Breast epithelium (tissue), 4 donors: ENCODE data around the gene FTH1. TPM values are rescaled to one million over a fixed set of nuclear protein-coding genes. Genes with fewer than 3 reads are reported as not detected.

Experiments used
- DNase-seq, 2 donors: peaks; one replicate each; pipeline ENCODE4 v3.0.0-alpha.2; 2019; ENCODE audit warnings: low spot score in 2 of 2
- H3K27ac ChIP-seq, 2 donors: fragments of 200-600 bp; sonication (generic) in 1 of 2; one replicate each; pipeline ENCODE4 v1.5.1; 2016 to 2019; ENCODE audit warnings: mild to moderate bottlenecking in 1 of 2
- H3K27me3 ChIP-seq, 2 donors: fragments of 200-600 bp; sonication (generic) in 1 of 2; one replicate each; pipeline versions ENCODE4 v1.5.1 to v1.6.0; 2017 to 2019; ENCODE audit warnings: control low read depth in 1 of 2, mild to moderate bottlenecking in 1 of 2
- H3K36me3 ChIP-seq: fragments of 200-600 bp; one replicate; pipeline ENCODE4 v1.5.1; 2019
- H3K4me1 ChIP-seq, 2 donors: fragments of 200-600 bp; sonication (generic); one replicate each; pipeline ENCODE4 v1.5.1; 2016 to 2019; ENCODE audit warnings: control low read depth in 1 of 2
- H3K4me3 ChIP-seq, 3 donors: fragments of 200-600 bp; sonication (generic); 1 replicate in 2 of 3; 2 replicates in 1 of 3; pipeline ENCODE4 v1.5.1; 2016 to 2019; ENCODE audit warnings: mild to moderate bottlenecking in 3 of 3, moderate library complexity in 2 of 3
- H3K9me3 ChIP-seq, 2 donors: fragments of 200-600 bp; sonication (generic) in 1 of 2; one replicate each; pipeline ENCODE4 v1.5.1; 2016 to 2019; ENCODE audit warnings: control low read depth in 1 of 2
- POLR2A ChIP-seq: fragments of 450-650 bp; IDR thresholded peaks from one replicate; pipeline ENCODE4 v1.6.1; 2016; ENCODE audit warnings: antibody characterized with exemption, mild to moderate bottlenecking, moderate library complexity
- POLR2AphosphoS5 ChIP-seq, 3 donors: sonication (generic); formaldehyde crosslinking; IDR thresholded peaks; one replicate each; pipeline ENCODE4 v1.6.1; 2017; ENCODE audit warnings: antibody characterized with exemption in 3 of 3
- intact Hi-C: fragments of 100-400 bp; cut with DNase I; formaldehyde crosslinking; loops from one replicate; pipeline ENCODE4 v1.15.1; 2023; ENCODE audit warnings: low total_unique reads
- total RNA-seq, 3 donors: library from RNA; depleted of rRNA; stranded (reverse); fragments of >200 nt; gene quantifications; one replicate each; pipeline ENCODE4 v1.1.0, GENCODE V29; 2016
- TF ChIP-seq, protein P1 (sequence below), 3 donors: fragments of 450-650 bp; IDR thresholded peaks; one replicate each; pipeline ENCODE4 v1.5.1; 2016 to 2017; ENCODE audit warnings: antibody characterized with exemption in 3 of 3, mild to moderate bottlenecking in 3 of 3, moderate library complexity in 3 of 3

Gene FTH1
- total RNA-seq, 3 donors from 2014 or later: 2,151 to 6,439 (median 3,491) TPM

DNA sequence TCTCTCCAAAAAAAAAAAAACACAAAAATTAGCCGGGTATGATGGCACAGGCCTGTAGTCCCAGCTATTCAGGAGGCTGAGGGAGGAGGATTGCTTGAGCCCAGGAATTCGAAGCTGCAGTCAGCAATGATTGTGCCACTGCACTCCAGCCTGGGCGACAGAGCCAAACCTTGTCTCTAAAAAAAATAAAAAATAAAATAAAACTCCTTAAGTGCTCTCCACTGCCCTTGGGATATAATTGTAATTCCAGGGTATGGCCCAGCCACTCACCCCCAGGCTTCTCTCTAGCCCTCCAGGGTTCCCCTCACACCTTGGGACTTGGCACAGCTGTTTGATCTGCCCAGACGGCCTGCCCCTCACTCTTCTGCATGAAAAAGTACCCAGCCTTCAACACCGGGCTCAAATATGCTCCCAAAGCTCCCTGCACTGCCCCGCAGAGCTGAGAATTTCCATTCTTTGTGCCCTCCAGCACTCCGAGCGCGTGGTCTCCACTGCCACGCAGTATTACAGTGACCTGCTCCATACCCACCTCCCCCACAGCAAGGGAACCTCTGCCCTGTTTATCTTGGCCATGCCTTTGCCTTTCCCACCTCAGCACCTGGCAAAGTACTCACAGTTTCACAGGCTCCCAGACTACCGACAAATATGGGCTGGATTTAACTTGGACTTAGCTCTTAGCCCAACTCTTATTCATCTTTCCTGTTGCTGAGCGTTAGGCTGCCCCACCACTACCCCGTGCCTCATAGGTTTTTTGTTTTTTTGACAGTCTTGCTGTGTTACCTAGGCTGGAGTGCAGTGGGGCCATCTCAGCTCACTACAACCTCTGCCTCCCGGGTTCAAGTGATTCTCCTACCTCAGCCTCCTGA lies 7.6 kb upstream of the FTH1 start:
- peak overlapping the region; percentile 93 to 100 for H3K27ac ChIP-seq
- H3K27me3 ChIP-seq: no peaks in the 10 kb centered on the region
- H3K36me3 ChIP-seq: no peaks in the 10 kb centered on the region
- no peaks in the 10 kb centered on the region for H3K9me3 ChIP-seq
- intact Hi-C loops: no loop called here
- peak in 1 of 3 donors; percentile 38 for TF ChIP-seq POLR2AphosphoS5 (IDR thresholded peaks at IDR 0.05)
- TF ChIP-seq, protein P1, sequence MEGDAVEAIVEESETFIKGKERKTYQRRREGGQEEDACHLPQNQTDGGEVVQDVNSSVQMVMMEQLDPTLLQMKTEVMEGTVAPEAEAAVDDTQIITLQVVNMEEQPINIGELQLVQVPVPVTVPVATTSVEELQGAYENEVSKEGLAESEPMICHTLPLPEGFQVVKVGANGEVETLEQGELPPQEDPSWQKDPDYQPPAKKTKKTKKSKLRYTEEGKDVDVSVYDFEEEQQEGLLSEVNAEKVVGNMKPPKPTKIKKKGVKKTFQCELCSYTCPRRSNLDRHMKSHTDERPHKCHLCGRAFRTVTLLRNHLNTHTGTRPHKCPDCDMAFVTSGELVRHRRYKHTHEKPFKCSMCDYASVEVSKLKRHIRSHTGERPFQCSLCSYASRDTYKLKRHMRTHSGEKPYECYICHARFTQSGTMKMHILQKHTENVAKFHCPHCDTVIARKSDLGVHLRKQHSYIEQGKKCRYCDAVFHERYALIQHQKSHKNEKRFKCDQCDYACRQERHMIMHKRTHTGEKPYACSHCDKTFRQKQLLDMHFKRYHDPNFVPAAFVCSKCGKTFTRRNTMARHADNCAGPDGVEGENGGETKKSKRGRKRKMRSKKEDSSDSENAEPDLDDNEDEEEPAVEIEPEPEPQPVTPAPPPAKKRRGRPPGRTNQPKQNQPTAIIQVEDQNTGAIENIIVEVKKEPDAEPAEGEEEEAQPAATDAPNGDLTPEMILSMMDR (IDR thresholded peaks at IDR 0.05): no peak
- DNase-seq: peak; percentile 60 to 74
- peaks cover 21 to 49% of the 10 kb centered on the region in 2 donors for H3K4me1 ChIP-seq
- H3K4me3 ChIP-seq: peak overlapping the region in 1 of 3 donors; percentile 18

DNA sequence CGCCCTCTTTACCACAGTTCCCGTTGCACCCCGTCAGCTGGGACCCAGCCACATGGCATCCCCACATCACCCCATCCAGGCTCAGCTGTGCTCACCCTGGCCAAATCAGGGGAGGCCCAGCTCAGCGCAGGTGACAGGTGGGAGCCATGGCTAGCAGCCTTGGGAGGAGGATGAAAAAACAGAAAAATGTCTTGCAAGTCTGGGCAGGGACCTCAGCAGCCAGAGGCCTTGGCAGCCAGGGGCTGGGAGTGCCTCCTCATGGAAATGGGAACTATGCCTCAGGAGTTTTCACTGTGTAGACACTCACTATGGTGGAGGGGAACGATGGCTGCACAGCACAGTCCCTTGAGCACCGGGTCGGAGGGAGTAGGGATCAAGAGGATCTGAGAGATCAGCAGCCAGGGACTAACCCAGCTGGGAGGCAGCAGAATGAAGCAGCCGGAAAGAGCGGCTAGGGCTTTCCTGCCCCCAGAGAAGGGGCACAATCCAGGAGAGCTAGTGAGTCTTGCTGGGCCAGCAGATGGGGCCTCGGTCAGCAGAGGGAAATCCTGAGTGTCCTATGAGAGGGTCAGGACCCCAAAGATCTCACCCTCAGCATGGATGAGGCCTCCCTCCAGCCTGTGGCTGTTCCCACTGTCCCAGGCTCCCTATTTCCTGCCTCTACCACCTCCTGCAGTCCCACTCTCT lies 6.2 kb upstream of the FTH1 start:
- intact Hi-C loops: no loop called here
- Histone ChIP-seq H3K4me1 (peaks cover 27 to 60% of the 10 kb centered on the region in 2 donors), H3K4me3 (peak overlapping the region in 1 of 3 donors; percentile 14), H3K27me3 (no peaks in the 10 kb centered on the region), H3K9me3 (no peaks in the 10 kb centered on the region), H3K36me3 (no peaks in the 10 kb centered on the region), H3K27ac (peak overlapping the region; percentile 93 to 100)
- peak; percentile 53 to 82 for DNase-seq
- TF ChIP-seq, protein P1 (IDR thresholded peaks at IDR 0.05): no peak
- TF ChIP-seq POLR2A: no peak
- TF ChIP-seq POLR2AphosphoS5 (IDR thresholded peaks at IDR 0.05): peak in 2 of 3 donors; percentile 41 to 48

DNA sequence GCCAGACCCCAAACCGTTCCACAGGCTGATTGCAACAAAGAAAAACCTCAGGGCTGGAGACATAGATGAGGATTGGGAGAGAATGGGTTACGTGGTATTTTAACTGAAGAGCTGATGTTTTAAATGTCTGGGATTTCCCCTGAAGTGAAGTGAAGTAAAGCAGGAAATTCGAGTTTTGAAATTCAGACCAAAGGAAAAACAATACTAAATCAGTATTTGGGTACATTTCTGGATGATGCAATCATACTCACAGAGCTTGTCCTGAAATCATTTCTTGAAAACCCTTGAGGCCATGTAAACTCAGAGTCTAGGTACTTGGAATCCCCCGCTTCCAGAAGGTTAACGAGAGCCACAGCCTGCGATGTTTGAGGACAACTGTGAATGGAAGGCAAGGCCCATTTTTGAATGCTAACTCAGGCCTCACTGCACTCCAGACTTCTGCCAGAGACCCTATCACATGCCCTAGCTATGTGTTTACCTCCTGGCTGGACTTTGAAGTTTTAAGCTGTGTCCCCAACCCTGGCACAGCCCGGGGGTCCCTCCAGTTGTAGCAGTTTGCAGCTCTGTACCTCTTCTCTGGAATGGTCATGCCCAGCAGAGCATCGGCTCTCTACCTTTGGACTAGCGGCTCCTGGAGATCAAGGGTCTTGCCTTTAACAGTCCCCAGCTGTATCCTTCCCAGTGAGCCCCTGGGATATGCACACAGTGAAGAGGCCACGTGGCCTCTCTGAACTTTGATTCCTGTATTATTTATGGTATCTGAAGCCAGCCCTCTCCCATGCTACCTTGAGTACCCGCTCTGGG lies 5.4 kb upstream of the FTH1 start:
- Histone ChIP-seq H3K27me3 (no peaks in the 10 kb centered on the region), H3K27ac (peak overlapping the region; percentile 93 to 100), H3K36me3 (no peaks in the 10 kb centered on the region), H3K9me3 (no peaks in the 10 kb centered on the region), H3K4me1 (peaks cover 30 to 60% of the 10 kb centered on the region in 2 donors), H3K4me3 (peak overlapping the region; percentile 26 to 47 (median 26))
- peak; percentile 51 to 72 for DNase-seq
- TF ChIP-seq POLR2AphosphoS5 (IDR thresholded peaks at IDR 0.05) (peak in 2 of 3 donors; percentile 51 to 79), POLR2A (peak; percentile 6)
- TF ChIP-seq, protein P1 (IDR thresholded peaks at IDR 0.05): no peak
- intact Hi-C loops: no loop called here

DNA sequence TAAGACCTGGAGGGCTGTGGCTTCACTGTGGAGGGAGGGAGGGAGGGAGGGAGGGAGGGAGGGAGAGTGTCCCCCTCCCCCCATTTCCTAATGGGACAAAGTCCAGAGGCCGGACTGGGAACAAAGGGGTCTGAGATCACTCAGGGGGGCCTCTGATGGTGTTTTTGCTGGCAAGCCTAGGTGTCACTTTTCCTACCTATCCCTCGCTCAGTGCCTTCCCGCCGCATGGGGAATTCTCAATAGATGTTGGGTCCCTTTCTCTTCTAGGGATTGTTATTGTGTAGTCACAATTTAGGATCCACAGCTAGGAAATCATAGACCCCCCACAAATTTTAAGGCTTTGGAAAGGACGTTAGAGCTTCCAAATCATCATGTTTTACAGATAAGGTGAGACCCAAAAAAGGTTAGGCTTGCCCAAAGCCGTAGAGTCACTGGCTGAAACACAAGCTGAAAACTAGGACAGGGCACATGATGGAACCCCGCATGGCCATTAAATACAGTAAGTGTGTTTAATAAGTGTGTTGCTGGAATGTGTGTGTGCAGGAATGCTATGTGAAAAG lies 4.8 kb upstream of the FTH1 start:
- Histone ChIP-seq H3K4me1 (peaks cover 30 to 60% of the 10 kb centered on the region in 2 donors), H3K4me3 (peak overlapping the region; percentile 26 to 47 (median 26)), H3K9me3 (no peaks in the 10 kb centered on the region), H3K27ac (peak overlapping the region; percentile 93 to 100), H3K27me3 (no peaks in the 10 kb centered on the region), H3K36me3 (no peaks in the 10 kb centered on the region)
- peak; percentile 32 to 35 for DNase-seq
- TF ChIP-seq POLR2AphosphoS5 (IDR thresholded peaks at IDR 0.05): no peak
- TF ChIP-seq, protein P1 (IDR thresholded peaks at IDR 0.05): no peak
- no peak for TF ChIP-seq POLR2A
- intact Hi-C loops: no loop called here
